ENCODE measurements around the gene SLC38A11. TPM values are rescaled to one million over a fixed set of nuclear protein-coding genes. Genes with fewer than 3 reads are reported as not detected.

The SLC38A11 gene
- total RNA-seq, 1 donor from 2014 or later = 2.2 TPM

GRCh38 chr2:164891460-164891859 is 63.9 kb downstream of the SLC38A11 start:
- Histone ChIP-seq H3K27me3 (no peaks in the 10 kb centered on the region), H3K36me3 (no peaks in the 10 kb centered on the region), H3K4me1 (no peaks in the 10 kb centered on the region), H3K27ac (no peak overlapping the region), H3K9me3 (no peaks in the 10 kb centered on the region), H3K4me3 (no peak overlapping the region)
- intact Hi-C loops (cut with DNase I) = no loop called here
- no peak for TF ChIP-seq POLR2A (IDR thresholded peaks at IDR 0.05)
- TF ChIP-seq POLR2AphosphoS5 (IDR thresholded peaks at IDR 0.05; ENCODE audit: insufficient read depth in 1 of 2, low read depth in 1 of 2) = no peak
- TF ChIP-seq, protein P1, sequence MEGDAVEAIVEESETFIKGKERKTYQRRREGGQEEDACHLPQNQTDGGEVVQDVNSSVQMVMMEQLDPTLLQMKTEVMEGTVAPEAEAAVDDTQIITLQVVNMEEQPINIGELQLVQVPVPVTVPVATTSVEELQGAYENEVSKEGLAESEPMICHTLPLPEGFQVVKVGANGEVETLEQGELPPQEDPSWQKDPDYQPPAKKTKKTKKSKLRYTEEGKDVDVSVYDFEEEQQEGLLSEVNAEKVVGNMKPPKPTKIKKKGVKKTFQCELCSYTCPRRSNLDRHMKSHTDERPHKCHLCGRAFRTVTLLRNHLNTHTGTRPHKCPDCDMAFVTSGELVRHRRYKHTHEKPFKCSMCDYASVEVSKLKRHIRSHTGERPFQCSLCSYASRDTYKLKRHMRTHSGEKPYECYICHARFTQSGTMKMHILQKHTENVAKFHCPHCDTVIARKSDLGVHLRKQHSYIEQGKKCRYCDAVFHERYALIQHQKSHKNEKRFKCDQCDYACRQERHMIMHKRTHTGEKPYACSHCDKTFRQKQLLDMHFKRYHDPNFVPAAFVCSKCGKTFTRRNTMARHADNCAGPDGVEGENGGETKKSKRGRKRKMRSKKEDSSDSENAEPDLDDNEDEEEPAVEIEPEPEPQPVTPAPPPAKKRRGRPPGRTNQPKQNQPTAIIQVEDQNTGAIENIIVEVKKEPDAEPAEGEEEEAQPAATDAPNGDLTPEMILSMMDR (IDR thresholded peaks at IDR 0.05) = no peak
- DNase-seq (ENCODE audit: extremely low spot score in 2 of 2) = no peak

- TF ChIP-seq POLR2AphosphoS5 (IDR thresholded peaks at IDR 0.05; ENCODE audit: insufficient read depth in 1 of 2, low read depth in 1 of 2) = no peak
- Histone ChIP-seq H3K4me1 (no peaks in the 10 kb centered on the region), H3K4me3 (no peak overlapping the region), H3K9me3 (no peaks in the 10 kb centered on the region), H3K27me3 (no peaks in the 10 kb centered on the region), H3K27ac (no peak overlapping the region), H3K36me3 (no peaks in the 10 kb centered on the region)
- no peak for DNase-seq (ENCODE audit: extremely low spot score in 2 of 2)
- intact Hi-C loops (cut with DNase I) = no loop called here
Measured at GRCh38 chr2:164890544-164890943, 64.8 kb downstream of the SLC38A11 start.

DNA sequence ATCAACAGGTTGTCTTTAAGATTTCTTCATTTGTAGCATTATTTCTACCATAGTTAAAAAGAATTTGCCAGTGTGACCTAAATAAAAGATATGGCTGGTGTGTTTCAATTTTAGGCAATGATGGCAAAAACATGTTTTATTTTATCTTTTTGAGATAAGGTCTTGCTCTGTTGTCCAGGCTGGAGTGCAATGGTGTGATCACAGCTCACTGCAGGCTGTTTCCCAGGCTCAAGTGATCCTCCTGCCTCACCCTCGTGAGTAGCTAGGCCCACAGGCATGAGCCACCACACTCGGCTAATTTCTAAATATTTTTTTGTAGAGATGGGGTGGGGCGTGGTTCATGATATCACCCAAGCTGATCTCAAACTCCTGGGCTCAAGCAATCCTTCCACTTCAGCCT is 66.7 kb downstream of the SLC38A11 start:
- no peak overlapping the region for H3K27ac ChIP-seq
- intact Hi-C loops (cut with DNase I) = no loop called here

GRCh38 chr2:164887434-164888144 is 67.7 kb downstream of the SLC38A11 start:
- intact Hi-C loops (cut with DNase I) = no loop called here
- Histone ChIP-seq H3K27ac (no peak overlapping the region), H3K9me3 (no peaks in the 10 kb centered on the region), H3K36me3 (no peaks in the 10 kb centered on the region), H3K27me3 (no peaks in the 10 kb centered on the region), H3K4me1 (no peaks in the 10 kb centered on the region), H3K4me3 (no peak overlapping the region)
- no peak for DNase-seq (ENCODE audit: extremely low spot score in 2 of 2)
- no peak for TF ChIP-seq POLR2A (IDR thresholded peaks at IDR 0.05)
- no peak for TF ChIP-seq POLR2AphosphoS5 (IDR thresholded peaks at IDR 0.05; ENCODE audit: insufficient read depth in 1 of 2, low read depth in 1 of 2)
- TF ChIP-seq, protein P1 (IDR thresholded peaks at IDR 0.05) = no peak

More for the DNA sequence above, 66.7 kb downstream of the SLC38A11 start:
- H3K9me3 ChIP-seq = no peaks in the 10 kb centered on the region
- H3K27me3 ChIP-seq = no peaks in the 10 kb centered on the region
- no peaks in the 10 kb centered on the region for H3K36me3 ChIP-seq
- DNase-seq (ENCODE audit: extremely low spot score in 2 of 2) = no peak
- no peak overlapping the region for H3K4me3 ChIP-seq
- TF ChIP-seq, protein P1 (IDR thresholded peaks at IDR 0.05) = no peak
- TF ChIP-seq POLR2AphosphoS5 (IDR thresholded peaks at IDR 0.05; ENCODE audit: insufficient read depth in 1 of 2, low read depth in 1 of 2) (no peak), POLR2A (IDR thresholded peaks at IDR 0.05) (no peak)
- no peaks in the 10 kb centered on the region for H3K4me1 ChIP-seq

DNA sequence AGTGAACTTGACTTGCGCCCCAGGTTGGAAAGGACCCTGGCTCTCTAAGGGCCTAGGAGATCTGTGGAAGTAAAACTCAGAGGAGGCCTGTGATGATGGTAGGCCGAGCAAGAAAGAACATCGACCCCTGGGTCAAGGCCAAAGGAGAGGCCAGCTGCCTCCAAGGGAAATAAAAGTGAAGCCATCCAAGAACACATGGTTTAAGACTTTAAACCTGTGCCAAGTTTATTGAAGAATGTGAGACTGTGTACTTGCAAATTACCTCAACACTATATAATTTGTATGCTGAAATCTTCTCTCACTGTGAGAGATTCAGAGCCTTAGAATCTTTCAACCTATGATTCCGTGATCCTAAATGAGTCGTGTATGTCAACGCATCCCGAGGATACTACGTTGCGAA is 73.0 kb downstream of the SLC38A11 start:
- TF ChIP-seq POLR2AphosphoS5 (IDR thresholded peaks at IDR 0.05; ENCODE audit: insufficient read depth in 1 of 2, low read depth in 1 of 2) (no peak), POLR2A (IDR thresholded peaks at IDR 0.05) (no peak)
- TF ChIP-seq, protein P1 (IDR thresholded peaks at IDR 0.05) = no peak
- Histone ChIP-seq H3K27ac (no peak overlapping the region), H3K36me3 (no peaks in the 10 kb centered on the region), H3K4me3 (no peak overlapping the region), H3K4me1 (no peaks in the 10 kb centered on the region), H3K9me3 (no peaks in the 10 kb centered on the region), H3K27me3 (no peaks in the 10 kb centered on the region)
- intact Hi-C loops (cut with DNase I) = no loop called here
- DNase-seq (ENCODE audit: extremely low spot score in 2 of 2) = no peak

All from vagina (tissue), 2 donors.